A172 (cell line): Measurements from ENCODE around the gene PLEKHH2. TPM values are rescaled to one million over a fixed set of nuclear protein-coding genes. Genes with fewer than 3 reads are reported as not detected.

Experiments
- DNase-seq: peaks from one replicate; pipeline ENCODE4 v3.0.0-alpha.2; 2015; ENCODE audit warnings: low spot score
- total RNA-seq: library from RNA; depleted of rRNA; stranded (reverse); fragments of >200 nt; shearing (Covaris generic); gene quantifications from 2 replicates; pipeline ENCODE4 v1.2.3, GENCODE V29; 2014; rRNA removed

PLEKHH2 gene
- total RNA-seq, 1 experiment from 2014 or later, result 4.6 TPM

DNA sequence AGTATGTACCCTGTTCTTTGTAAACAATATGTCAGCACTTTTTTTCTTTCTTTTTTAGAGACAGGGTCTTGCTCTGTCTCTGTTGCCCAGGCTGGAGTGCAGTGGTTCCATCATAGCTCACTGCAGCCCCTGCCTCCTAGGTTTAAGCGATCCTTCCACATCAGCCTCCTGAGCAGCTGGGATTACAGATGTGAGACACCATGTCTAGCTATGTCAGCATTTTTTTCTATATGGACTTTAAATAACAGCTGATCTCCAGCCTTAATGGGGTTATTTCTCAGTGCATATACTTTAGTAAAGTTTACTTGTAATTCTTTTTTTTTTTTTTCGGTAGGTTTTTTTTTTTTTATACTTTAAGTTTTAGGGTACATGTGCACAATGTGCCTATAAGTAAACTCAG lies 174.9 kb downstream of the PLEKHH2 start:
- no peak for DNase-seq

DNA sequence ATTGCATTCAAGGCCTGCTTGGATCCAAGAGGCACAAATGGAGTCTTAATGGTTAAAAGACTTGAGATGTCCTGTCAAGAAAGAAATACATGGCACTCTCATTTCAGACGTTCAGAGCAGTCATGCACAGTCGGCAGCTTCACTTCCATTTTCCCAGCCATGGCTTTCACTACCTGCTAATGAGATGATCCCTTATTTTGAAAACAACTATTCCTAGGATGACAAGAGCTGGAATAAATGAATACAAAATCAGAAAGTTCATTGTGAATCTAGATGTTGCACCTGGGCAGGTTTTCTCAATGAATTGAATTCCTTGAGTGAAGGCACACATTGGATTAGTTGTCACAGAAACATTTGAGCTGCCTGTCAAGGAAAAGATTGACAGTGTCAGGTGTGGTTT lies 175.9 kb downstream of the PLEKHH2 start:
- no peak for DNase-seq

DNA sequence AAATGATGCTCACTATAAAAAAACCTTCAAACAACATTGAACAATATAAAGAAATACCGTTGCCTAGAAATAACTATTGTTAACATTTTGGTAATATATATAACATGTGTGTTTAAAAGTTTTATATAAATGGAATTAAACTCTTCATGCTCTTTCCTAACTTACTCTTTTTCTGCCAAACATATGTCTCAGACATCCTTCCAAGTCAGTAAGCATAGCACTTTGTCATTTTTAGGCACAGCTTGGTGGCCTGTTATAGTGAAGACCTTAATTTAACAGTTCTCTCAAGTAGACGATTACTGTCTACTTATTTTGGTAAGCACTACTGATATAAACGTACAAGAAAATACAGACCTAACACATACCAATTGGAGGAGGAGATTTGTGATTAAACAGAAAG lies 177.7 kb downstream of the PLEKHH2 start:
- DNase-seq, result no peak

Other genes starting within 250 kb of the PLEKHH2 start
- gene THADA, start 41.2 kb upstream of the PLEKHH2 start, total RNA-seq, result 18.3 and 19.7 TPM in 2 replicates
- gene C1GALT1C1L, start 39.2 kb downstream of the PLEKHH2 start, total RNA-seq, result 1.7 and 2.1 TPM in 2 replicates
- 35.4 and 39.4 TPM in 2 replicates for gene DYNC2LI1, start 136.8 kb downstream of the PLEKHH2 start, total RNA-seq
- not detected in 2 replicates for gene ABCG5, start 201.6 kb downstream of the PLEKHH2 start, total RNA-seq
- gene ABCG8, start 201.7 kb downstream of the PLEKHH2 start, total RNA-seq, result not detected in 2 replicates